Measurements from ENCODE around the gene PDILT. TPM values are rescaled to one million over a fixed set of nuclear protein-coding genes. Genes with fewer than 3 reads are reported as not detected.
"Not testable (repeated sequence)": the region's sequence is repeated elsewhere in the genome, so short reads cannot be mapped to it uniquely, and the experiment has no call there.

PDILT gene
- total RNA-seq, 1 donor from 2014 or later, result not detected

DNA sequence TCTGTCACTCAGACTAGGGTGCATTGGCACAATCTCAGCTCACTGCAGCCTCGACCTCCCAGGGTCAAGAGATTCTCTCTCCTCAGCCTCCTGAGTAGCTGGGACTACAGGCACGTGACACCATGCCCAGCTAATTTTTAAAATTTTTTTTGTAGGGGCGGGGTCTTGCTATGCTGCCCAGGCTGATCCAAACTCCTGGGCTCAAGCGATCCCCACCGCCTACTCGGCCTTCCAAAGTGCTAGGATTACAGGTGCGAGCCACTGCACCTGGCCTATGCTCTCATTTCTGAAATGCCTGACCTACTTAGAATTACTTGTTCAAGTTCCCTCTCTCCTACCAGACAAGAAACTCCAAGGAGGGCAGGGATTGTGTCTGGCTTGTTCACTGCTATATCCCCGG is 72.1 kb downstream of the PDILT start:
- no peak for ATAC-seq
- DNase-seq (ENCODE audit: low spot score), result no peak
- intact Hi-C loops (cut with DNase I), result no loop called here

DNA sequence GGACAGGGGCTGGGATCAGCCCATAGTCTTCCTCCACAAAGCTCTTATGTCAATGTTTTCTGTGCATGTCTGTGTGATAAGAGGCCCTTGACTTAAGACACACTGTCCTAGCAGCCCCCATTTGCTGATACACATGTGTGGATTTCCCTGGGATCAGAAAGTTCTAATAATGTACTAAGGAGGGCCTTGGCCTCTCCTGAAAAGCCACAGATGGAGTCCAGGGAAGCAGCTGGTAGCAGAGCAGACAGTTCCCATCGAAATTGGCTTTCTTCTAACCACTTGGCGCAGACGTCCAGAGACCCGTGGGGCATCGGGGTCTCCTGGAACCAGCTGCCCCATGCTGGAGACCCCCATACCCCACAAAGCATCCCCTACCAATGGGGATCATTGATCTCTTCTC is 72.9 kb downstream of the PDILT start:
- no peak for DNase-seq (ENCODE audit: low spot score)
- no peak for ATAC-seq
- intact Hi-C loops (cut with DNase I), result no loop called here

DNA sequence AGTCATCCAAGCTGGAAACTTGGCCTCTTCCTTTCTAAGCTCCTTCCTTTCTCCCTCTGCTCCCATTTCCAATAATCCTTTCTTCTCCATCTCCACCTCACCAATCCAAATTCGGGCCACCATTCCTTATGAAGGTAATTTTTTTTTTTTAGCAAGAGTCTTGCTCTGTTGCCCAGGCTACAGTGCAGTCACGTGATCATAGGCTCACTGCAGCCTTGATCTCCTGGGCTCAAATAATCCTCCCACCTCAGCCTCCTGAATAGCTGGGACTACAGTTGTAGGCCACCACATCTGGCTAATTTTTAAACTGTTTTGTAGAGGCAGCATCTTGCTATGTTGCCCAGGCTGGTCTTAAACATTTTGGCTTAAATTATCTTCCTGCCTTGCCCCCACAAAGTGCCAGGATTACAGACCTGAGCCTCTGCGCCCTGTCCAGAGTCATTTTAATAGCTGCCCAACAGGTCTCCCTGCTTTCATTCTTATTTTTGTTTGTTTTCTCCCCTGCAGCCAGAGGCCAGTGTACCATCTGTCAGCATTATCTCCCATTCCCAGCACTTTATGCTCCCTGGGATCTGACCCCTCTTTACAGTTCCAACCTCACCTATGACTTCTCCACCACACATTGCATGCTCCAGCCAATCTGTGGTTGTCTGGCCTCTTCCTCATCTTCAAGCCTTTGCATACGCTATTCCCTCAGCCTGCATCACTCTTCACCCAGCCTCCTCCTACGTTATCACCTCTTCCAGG is 75.0 kb downstream of the PDILT start:
- ATAC-seq (no peak), DNase-seq (ENCODE audit: low spot score) (no peak)
- intact Hi-C loops (cut with DNase I), result no loop called here

DNA sequence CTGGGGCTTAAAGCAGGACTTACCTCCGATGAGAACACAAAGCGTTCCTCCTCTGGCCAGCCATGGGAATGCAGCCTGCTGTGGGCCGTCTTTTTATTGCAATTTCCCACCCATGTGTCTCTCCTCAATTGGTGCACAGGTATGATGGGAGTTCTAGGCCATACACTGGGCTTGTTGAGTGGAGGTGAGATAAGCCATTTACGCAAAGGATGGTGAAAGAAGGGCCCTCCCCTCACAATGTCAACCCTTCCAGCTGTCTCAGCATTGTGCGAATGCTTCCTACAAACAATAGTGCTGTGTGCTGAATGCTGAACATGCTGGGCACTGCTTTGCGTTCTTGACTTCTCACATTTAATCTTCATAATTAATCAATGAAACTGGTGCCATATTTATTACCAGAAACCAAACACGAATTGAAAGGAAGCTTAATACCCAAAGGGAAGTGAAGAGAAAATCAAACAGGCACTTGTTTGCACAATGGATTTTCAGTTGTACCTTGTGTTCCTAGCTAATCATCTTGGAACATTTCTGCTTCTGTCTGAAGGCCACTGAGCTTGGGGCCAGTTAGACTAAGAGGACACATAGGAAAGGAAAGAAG is 77.0 kb downstream of the PDILT start, which contains the start of gene GP2:
GP2 (minus strand) TSS at position 70 of the 598 bp plus-strand sequence. CDS start 1,082 bp downstream, outside the sequence.
- intact Hi-C loops (cut with DNase I), result no loop called here
- DNase-seq (ENCODE audit: low spot score) (no peak), ATAC-seq (no peak)

DNA sequence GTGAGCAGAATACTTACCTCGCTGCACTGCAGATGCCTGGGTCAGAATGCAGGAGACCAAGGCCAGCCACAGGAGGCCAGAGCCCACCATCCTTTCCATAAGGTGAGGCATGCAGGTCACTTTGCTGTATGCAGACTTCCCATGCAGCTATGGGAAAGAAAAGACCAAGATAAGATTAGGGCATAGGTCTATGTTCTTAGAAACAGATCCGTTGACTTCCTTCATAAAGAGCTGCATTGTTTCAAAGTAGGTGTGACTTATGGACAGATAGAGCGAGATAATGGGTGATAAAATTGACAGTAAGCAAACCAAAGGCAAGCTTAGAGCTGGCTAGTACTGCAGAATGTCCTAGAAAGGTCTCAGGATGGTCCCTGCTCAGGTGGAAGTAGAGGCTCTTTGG is 78.2 kb downstream of the PDILT start:
- DNase-seq (ENCODE audit: low spot score) (no peak), ATAC-seq (no peak)
- intact Hi-C loops (cut with DNase I), result no loop called here

DNA sequence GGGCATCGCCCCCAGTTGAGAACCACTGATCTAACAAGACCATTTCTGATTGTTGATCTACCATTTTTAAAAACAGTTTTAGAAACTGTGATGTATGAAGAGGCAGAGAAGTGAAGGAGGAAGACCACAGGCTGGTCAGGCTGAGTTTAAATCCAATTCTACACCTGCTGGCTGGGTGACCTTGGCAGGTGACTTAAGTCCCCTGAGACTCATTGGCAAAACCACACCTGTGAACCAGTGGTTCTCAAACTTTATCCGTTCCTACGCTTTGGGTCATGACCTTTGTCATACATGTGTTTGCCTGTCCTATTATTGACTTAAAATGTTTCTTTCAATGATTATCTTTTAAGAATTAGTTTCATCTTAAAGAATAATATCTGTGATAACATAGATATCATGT is 79.5 kb downstream of the PDILT start:
- ATAC-seq (no peak), DNase-seq (ENCODE audit: low spot score) (no peak)
- intact Hi-C loops (cut with DNase I), result no loop called here

DNA sequence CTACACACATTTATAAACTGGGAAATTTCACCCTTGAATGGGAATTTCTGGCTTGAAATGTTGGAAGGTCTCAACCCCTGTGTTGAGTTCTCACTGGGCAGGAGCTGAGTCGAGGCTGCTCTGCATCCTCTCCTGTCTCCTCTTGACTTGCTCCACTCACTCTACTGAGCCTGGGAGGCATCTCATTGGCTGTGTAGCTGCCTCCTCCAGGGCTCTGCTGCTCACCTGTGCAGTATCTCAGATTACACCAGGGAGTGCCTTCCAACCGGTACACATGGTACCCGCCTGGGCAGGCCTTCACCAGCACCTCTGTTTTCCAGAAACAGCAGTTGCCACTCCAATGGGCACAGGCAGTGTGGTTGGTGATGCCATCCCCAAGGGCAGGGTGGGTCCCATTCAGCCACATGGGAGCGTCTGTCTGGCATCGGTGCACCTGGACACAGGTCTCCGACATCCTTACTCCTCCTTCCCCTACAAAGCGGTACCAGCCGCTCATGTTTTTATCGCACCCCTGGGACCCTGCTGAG is 80.9 kb downstream of the PDILT start:
- ATAC-seq, result no peak
- intact Hi-C loops (cut with DNase I), result no loop called here
- no peak for DNase-seq (ENCODE audit: low spot score)

DNA sequence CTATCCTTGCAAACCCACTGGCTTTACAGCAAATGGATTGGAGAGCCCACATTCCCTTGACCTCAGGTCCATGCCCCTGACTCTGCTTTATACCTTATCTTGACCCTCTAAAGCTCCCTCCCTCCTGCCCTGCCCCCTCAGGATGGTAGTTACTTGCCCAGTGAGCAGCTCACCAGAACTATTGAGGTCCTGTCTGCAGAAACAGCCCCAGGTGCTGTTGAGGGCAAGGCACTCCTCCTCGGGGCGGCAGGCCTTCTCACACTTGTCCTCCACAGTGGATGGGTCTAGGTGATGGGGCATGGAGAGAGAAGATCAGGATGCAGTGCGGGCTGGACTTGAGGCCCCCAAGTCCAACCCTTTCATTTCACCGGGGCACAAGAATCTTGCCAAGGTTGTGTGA is 81.8 kb downstream of the PDILT start:
- intact Hi-C loops (cut with DNase I), result no loop called here
- DNase-seq (ENCODE audit: low spot score) (no peak), ATAC-seq (no peak)

DNA sequence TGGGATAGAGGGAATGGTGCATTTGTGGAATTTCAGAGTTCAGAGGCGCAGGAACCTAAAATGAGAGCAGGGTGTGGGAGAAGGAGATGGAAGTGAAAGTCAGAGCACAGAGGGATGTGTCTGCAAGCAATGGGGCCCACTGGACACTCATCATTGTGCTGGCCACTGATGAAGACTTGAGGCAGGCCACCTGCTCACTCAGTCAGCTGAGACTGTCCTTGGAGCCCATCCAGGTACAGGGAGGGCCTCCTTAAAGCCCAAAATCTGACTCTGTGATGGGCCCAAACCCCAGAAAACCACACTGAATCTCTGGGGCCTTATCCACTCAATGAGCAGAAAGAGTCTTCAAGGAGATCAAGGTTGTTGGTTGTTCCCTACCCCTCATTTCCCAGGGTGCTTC is 82.9 kb downstream of the PDILT start:
- intact Hi-C loops (cut with DNase I), result no loop called here
- DNase-seq (ENCODE audit: low spot score), result no peak

DNA sequence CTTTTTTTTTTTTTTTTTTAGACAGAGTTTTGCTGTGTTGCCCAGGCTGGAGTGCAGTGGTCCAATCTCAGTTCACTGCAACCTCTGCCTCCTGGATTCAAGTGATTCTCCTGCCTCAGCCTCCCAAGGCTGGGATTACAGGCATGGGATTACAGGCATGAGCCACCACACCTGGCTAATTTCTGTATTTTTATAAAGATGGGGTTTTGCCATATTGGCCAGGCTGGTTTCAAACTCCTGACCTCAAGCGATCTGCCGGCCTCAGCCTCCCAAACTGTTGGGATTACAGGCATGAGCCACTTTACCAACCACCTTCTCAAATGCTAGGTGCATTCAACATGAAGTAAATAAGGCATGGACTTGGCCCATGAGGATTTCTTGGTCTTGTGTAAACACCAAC is 83.5 kb downstream of the PDILT start:
- intact Hi-C loops (cut with DNase I); DNase-seq (ENCODE audit: low spot score); ATAC-seq: not testable (repeated sequence)

More for the DNA sequence above, 82.9 kb downstream of the PDILT start:
- no peak for ATAC-seq

DNA sequence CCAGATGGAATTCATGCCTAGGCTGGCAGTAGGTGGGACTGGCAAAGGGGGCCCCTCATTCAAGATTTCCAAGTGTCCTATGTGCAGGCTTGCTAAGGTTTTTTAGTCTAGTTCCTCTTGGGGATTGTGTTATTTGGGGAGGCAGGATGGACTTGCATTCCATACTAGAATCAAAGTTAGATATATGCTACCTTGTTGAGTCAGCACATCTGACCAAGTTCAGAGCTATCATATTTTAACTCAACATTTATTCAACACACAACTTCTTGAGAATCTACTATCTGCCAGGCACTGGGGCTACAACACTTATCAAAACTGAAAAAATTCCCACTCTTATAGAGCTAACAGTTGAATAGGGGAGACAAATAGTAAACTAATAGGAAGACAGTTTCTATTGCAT is 83.9 kb downstream of the PDILT start:
- DNase-seq (ENCODE audit: low spot score) (no peak), ATAC-seq (no peak)
- intact Hi-C loops (cut with DNase I), result no loop called here

DNA sequence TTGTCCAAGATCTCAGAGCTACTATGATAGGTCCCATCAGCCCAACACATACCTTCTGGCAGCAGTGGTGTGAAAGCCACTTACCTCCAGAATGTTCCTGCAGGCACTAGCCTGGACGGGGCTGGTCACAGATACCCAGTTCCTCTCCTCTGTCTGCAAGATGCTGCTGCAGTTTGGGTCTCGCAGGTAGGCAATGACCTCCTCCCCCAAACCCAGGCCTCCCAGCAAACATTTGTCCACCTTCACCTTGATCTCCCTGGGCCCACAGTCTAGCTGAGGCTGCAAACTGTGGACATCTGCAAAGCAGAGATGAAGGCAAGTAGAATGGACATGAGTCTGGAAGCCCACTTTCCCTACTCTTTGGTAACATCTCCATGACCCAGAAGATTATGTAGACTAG is 84.4 kb downstream of the PDILT start:
- DNase-seq (ENCODE audit: low spot score), result no peak
- intact Hi-C loops (cut with DNase I), result no loop called here
- ATAC-seq, result no peak

DNA sequence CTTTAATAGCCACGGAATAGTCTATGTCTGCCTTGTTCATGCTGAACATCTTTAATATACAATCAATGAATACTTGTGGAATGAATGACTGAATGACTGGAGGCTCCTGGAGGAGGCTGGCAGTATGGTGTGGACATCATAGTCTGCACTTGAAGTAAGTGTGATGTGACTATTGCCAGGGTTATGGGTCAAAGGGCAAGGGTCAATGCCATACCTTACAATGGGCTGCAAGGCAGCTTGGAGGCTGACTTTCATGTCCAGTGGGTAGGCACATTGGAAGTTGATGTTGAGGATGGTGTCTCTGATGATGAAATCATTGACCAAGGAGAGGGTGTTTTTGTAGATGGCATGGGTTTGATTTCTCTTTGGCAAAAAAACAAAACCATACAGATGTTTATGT is 85.1 kb downstream of the PDILT start:
- intact Hi-C loops (cut with DNase I), result no loop called here
- ATAC-seq, result no peak
- no peak for DNase-seq (ENCODE audit: low spot score)

DNA sequence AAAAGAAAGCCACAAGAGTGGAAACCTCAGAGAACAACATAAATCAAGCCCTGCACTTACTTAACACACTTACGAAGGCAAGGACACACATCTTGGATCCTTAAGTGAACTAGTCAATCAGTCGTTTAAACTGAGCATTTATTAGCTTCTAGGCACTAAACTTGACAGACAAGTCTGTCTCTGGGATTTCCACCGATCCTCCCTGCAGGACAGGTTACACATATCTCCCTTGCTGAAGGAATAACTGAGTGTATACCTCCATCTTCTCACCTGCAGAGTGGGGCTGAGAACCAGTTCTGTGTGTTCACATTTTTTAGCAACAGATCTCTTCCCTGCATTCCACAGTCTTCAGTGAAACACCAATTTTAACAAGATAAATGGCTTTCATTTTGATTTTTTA is 86.1 kb downstream of the PDILT start:
- intact Hi-C loops (cut with DNase I), result no loop called here
- ATAC-seq (no peak), DNase-seq (ENCODE audit: low spot score) (no peak)

DNA sequence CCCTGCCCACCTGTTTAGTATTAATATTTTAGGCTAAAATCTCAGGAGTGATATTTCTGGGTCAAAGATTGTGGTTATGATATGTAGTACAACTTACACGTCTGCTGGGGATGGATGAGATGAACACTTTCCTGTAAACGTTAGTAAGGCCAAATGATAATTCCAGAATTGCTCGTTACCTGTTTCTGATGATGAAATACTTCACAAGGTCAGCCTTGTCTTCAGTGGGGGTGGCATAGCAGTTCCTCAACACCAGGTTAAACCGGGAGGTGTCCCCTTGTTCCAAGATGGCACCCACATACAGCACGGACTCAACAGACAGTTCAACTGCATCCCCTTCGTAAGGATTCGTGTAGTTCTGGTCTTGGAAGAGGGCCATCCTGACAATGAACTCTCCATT is 86.5 kb downstream of the PDILT start:
- DNase-seq (ENCODE audit: low spot score), result no peak
- intact Hi-C loops (cut with DNase I), result no loop called here
- ATAC-seq, result no peak

DNA sequence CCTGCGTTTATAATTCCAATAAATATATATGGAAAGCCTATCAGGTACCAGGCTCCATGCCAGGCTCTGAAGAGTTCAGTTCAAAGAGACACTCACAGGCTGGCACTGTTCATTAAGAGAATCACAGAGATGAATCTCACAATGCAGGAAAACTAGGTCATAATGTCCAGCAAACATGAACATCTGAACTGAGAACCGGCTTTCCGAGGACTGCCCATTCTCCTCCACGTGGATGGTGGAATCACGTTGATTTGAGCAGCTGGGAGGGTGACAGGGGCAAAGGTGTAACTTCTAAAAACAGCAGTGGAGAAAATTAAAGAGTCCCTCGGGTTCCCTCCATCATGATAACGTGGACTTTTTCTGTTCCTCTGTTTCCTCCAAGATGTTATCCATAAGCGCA is 87.4 kb downstream of the PDILT start:
- DNase-seq (ENCODE audit: low spot score) (no peak), ATAC-seq (no peak)
- intact Hi-C loops (cut with DNase I), result no loop called here

DNA sequence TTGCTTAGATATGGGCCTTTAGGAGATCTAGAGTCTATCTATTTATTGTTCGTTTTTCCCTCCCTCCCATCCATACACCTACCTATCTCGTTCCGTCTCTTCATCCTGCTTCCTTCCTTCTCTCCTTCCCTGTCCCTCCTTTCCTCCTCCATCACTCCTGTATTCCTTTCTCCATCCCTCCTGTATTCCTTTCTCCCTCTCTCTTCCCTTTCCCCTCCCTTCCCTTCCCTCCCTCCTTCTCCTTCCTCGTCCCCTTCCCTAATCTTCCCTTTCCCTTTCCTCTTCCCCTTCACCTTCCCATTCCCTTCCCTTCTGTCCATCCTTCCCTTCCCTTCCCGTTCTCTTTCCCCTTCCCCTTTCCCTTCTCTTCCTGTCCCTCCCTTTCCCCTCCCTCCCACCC is 87.8 kb downstream of the PDILT start:
- ATAC-seq (no peak), DNase-seq (ENCODE audit: low spot score) (no peak)
- intact Hi-C loops (cut with DNase I), result no loop called here

DNA sequence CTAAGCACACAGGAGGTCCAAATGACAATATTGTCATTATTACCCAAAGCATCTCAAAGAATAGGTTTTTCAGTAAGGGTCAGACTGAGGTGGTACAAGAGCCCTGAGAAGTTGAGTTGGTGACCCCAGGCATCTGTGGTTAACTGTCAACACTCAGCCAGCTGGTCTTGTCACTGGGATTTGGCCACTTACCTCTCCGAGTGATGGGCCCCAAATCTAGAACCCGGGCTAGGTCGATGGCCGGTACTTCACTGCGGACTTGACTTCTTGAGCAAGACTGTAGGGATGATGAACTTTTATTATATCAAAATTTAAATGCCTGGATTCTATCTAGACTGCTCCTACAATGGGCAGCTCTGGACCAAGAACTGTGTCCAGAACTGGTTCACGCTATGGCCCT is 88.8 kb downstream of the PDILT start:
- ATAC-seq (no peak), DNase-seq (ENCODE audit: low spot score) (no peak)
- intact Hi-C loops (cut with DNase I), result no loop called here

DNA sequence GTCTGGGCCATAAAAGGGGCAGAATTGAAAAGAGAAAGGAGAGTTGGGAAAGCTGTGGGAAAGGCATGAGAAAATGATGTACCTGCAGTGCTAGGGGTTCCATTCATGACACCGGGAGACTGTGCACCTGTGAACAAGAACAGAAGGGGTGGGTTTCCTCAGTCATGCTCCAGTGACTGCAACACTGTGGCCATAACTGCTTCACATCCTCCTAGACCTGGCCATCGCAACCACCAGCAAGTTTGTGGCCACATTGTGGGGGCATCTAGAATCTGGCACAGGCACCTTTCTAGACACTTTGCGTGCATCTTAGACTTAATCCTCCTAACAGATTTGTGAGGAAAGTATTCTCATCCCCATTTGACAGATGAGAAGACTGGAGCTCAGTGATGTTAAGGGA is 90.0 kb downstream of the PDILT start:
- intact Hi-C loops (cut with DNase I), result no loop called here
- no peak for DNase-seq (ENCODE audit: low spot score)
- ATAC-seq, result no peak

DNA sequence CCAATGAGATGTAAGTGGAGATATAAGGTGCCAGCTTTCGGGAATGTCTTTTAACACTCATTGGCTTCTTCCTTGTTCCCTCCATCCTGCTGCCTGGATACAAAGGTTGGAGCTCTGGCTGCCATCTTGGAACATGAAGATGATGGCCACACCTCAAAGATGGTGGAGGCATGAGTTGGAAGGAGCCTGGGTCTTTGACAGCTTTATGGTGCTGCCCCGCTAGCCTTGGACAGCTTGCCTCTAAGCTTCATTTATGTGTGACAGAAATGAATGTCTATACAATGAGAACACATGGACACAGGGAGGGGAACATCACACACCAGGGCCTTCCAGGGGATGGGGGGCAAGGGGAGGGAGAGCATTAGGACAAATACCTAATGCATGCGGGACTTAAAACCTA is 90.8 kb downstream of the PDILT start:
- DNase-seq (ENCODE audit: low spot score) (no peak), ATAC-seq (no peak)
- intact Hi-C loops (cut with DNase I), result no loop called here
